ENCODE results near the gene TNFSF9. TPM values are rescaled to one million over a fixed set of nuclear protein-coding genes. Genes with fewer than 3 reads are reported as not detected.

Gene TNFSF9
- total RNA-seq, 4 donors from 2014 or later: 0.17 to 0.27 TPM; not detected in 2

DNA sequence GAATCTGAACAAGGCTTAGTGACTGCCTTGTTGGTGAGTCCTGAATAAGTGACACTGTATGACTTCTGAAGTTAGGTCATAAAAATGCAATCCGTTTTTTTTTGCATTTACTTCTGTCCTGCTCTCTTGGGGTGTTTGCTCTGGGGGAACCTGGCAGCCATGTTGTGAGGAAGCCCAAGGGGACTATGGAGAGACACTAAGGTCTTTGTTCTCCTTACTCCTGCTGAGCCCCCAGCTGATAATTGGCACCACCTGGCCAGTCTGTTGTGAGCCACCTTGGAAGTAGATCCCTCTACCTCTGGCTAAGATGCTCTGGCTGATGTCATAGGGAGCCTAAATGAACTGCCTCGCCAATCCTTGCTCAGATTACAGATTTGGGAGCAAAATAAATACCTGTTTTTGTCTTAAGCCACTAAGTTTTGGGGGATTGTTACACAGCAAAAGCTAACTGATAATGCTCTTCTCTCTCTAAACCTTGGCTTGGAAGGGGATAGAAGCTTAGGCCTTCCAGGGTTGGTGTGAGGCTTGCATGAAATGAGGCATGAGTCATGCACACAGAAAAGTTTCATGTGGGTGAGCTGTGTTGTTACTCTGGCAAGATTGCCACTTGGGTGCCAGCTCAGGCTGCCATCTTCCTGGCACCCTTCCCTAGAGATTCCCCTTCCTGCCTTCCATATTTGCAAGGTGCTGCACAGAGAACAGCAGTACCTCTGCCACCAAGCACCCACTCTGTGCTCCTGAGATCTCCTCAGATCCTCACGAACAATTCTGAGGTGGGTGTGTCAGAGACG is 38.8 kb upstream of the TNFSF9 start:
- Histone ChIP-seq H3K9me3 (peaks cover 0 to 20% (median 0%) of the 10 kb centered on the region in 3 donors), H3K27me3 (peaks cover 23% of the 10 kb centered on the region), H3K36me3 (no peaks in the 10 kb centered on the region), H3K4me3 (no peak overlapping the region), H3K4me1 (no peaks in the 10 kb centered on the region), H3K27ac (no peak overlapping the region)
- WGBS, 2 donors (ENCODE audit: low coverage in 1 of 2): 75% methylated on average over 1 of the region's 4 CpGs; no CpG with 5 or more reads in 1 of the 2 donors
- TF ChIP-seq EP300 (IDR thresholded peaks at IDR 0.05) (no peak), POLR2A (IDR thresholded peaks at IDR 0.05) (no peak), POLR2AphosphoS5 (IDR thresholded peaks at IDR 0.05) (no peak)
- TF ChIP-seq, protein P1, sequence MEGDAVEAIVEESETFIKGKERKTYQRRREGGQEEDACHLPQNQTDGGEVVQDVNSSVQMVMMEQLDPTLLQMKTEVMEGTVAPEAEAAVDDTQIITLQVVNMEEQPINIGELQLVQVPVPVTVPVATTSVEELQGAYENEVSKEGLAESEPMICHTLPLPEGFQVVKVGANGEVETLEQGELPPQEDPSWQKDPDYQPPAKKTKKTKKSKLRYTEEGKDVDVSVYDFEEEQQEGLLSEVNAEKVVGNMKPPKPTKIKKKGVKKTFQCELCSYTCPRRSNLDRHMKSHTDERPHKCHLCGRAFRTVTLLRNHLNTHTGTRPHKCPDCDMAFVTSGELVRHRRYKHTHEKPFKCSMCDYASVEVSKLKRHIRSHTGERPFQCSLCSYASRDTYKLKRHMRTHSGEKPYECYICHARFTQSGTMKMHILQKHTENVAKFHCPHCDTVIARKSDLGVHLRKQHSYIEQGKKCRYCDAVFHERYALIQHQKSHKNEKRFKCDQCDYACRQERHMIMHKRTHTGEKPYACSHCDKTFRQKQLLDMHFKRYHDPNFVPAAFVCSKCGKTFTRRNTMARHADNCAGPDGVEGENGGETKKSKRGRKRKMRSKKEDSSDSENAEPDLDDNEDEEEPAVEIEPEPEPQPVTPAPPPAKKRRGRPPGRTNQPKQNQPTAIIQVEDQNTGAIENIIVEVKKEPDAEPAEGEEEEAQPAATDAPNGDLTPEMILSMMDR (IDR thresholded peaks at IDR 0.05): no peak
- no peak for ATAC-seq

DNA sequence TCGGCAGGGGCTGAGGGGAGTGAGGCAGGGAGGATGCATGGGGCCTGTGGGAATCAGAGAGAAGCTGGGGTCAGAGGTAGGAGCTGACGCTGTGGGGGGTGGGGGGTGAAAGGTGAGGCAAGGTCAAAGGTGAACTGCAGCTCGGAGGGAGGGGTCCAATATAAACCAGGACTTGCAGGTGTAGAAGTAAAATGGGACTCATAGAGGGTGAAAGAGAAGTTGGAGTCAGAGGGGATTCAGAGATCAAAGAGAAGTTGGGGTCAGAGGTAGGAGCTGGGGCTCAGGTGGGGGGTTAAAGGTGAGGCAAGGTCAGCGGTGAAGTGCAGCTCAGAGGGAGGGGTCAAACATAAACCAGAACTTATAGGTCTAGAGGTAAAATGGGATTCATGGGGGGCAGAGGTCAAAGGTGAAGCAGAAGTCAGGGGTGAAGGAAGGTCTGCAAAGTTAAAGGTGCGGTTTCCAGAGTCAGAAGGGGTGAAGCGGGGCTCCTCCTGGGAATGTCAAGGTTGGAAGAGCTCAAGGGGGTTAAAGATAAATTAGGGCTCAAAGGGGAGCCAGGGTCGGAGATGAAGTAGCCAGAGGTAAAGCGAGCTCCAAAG is 36.3 kb upstream of the TNFSF9 start:
- H3K9me3 ChIP-seq: peaks cover 0 to 20% (median 0%) of the 10 kb centered on the region in 3 donors
- peaks cover 15% of the 10 kb centered on the region for H3K27me3 ChIP-seq
- WGBS, 2 donors (ENCODE audit: low coverage in 1 of 2): 62 to 85% methylated on average over 6 to 8 of the region's 8 CpGs
- no peak for ATAC-seq
- no peak overlapping the region for H3K4me3 ChIP-seq
- no peaks in the 10 kb centered on the region for H3K4me1 ChIP-seq
- no peaks in the 10 kb centered on the region for H3K36me3 ChIP-seq
- TF ChIP-seq EP300 (IDR thresholded peaks at IDR 0.05): no peak
- TF ChIP-seq POLR2AphosphoS5 (IDR thresholded peaks at IDR 0.05): no peak
- TF ChIP-seq POLR2A (IDR thresholded peaks at IDR 0.05): no peak
- TF ChIP-seq, protein P1 (IDR thresholded peaks at IDR 0.05): no peak
- no peak overlapping the region for H3K27ac ChIP-seq

DNA sequence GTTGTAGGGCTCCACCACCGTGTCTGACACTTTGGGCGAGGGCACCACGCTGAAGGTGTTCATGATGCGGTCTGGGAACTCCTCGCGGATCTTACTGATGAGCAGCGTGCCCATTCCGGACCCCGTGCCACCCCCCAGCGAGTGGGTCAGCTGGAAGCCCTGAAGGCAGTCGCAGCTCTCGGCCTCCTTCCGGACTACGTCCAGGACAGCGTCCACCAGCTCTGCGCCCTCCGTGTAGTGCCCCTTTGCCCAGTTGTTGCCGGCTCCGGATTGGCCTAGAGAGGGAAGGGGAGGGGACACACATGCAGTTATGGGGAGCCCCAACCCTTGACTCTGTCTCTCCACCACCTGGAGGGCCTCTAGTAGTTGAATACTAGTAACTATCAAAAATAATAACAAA is 34.9 kb upstream of the TNFSF9 start:
- no peak for ATAC-seq
- Histone ChIP-seq H3K4me3 (no peak overlapping the region), H3K4me1 (no peaks in the 10 kb centered on the region), H3K9me3 (peaks cover 0 to 18% (median 0%) of the 10 kb centered on the region in 3 donors), H3K36me3 (no peaks in the 10 kb centered on the region), H3K27ac (no peak overlapping the region), H3K27me3 (peaks cover 29% of the 10 kb centered on the region)
- 88% methylated on average over 3 of the region's 19 CpGs; no CpG with 5 or more reads in 1 of the 2 donors for WGBS, 2 donors (ENCODE audit: low coverage in 1 of 2)
- no peak for TF ChIP-seq EP300 (IDR thresholded peaks at IDR 0.05)
- TF ChIP-seq POLR2AphosphoS5 (IDR thresholded peaks at IDR 0.05): no peak
- no peak for TF ChIP-seq POLR2A (IDR thresholded peaks at IDR 0.05)
- TF ChIP-seq, protein P1 (IDR thresholded peaks at IDR 0.05): no peak

DNA sequence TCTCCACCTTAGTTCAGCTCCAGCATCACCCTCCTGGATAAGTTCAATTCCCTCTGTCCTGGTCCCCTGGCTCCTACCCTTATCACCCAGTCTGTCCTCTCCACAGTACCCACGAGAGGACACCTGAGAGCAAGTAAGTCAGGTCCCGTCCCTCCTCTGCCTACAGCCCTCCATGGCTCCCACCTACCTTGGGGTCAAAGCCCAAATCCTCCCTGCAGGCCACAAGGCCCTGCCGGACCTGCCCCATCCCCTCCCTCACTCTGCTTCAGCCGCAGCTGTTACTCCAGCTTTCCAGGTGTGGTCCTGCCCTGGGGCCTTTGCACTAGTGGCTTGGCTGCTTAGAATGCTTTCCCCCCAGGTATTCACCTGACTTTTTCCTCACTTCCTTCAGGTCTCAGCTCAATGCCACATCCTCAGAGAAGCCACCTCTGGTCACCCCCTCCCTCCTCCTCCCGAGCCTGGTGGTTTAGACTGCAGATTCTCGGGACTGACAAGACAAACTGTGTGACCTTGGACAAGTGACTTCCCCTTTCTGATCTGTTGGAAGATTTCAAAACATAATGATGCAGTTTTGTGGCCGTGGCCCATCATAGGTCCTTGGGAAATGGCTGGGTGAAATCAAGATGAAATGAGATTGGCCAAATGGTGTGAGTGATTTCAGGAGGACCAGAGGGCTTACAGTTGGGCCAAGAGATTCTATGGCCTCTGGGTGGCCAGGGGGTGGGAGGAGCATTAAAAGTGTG is 32.4 kb upstream of the TNFSF9 start:
- TF ChIP-seq EP300 (IDR thresholded peaks at IDR 0.05) (no peak), POLR2AphosphoS5 (IDR thresholded peaks at IDR 0.05) (no peak), POLR2A (IDR thresholded peaks at IDR 0.05) (no peak)
- TF ChIP-seq, protein P1 (IDR thresholded peaks at IDR 0.05): no peak
- no peak for ATAC-seq
- WGBS, 2 donors (ENCODE audit: low coverage in 1 of 2): 63 to 100% methylated on average over 4 of the region's 7 CpGs
- no peaks in the 10 kb centered on the region for H3K9me3 ChIP-seq
- no peak overlapping the region for H3K4me3 ChIP-seq
- H3K4me1 ChIP-seq: peaks cover 0 to 12% (median 6%) of the 10 kb centered on the region in 3 donors
- peaks cover 54% of the 10 kb centered on the region for H3K27me3 ChIP-seq
- no peaks in the 10 kb centered on the region for H3K36me3 ChIP-seq
- H3K27ac ChIP-seq: no peak overlapping the region
